BE2C (cell line): ENCODE measurements around the gene C3orf22.
A peak's percentile ranks its signal among the peaks of the same experiment; 100 is the strongest.

ENCODE experiments used
- DNase-seq: peaks from one replicate; pipeline ENCODE4 v3.0.0-alpha.2; 2020
- H3K27me3 ChIP-seq: fragments of 250-450 bp; sonication (Bioruptor Pico); 2 replicates; pipeline ENCODE4 v1.5.1; 2020; ENCODE audit warnings: mild to moderate bottlenecking
- H3K36me3 ChIP-seq: fragments of 250-450 bp; sonication (Bioruptor Pico); 2 replicates; pipeline ENCODE4 v1.5.1; 2020; ENCODE audit warnings: mild to moderate bottlenecking
- H3K4me1 ChIP-seq: fragments of 250-450 bp; sonication (Bioruptor Pico); 2 replicates; pipeline ENCODE4 v1.5.1; 2020
- H3K4me3 ChIP-seq: 2 replicates; pipeline ENCODE4 v1.5.1; 2011; ENCODE audit warnings: low read depth, low read length
- H3K9me3 ChIP-seq: fragments of 250-450 bp; sonication (Bioruptor Pico); 2 replicates; pipeline ENCODE4 v1.5.1; 2020
- CTCF ChIP-seq: IDR thresholded peaks from 2 replicates; pipeline ENCODE4 v1.5.1; 2012; ENCODE audit warnings: mild to moderate bottlenecking, low read depth, low read length

Gene C3orf22

GRCh38 chr3:126516152-126516935 is 42.4 kb downstream of the C3orf22 start:
- no peaks in the 10 kb centered on the region for H3K27me3 ChIP-seq
- no peak for DNase-seq
- H3K4me1 ChIP-seq: no peaks in the 10 kb centered on the region
- H3K4me3 ChIP-seq: no peak overlapping the region
- TF ChIP-seq CTCF: no peak
- no peaks in the 10 kb centered on the region for H3K9me3 ChIP-seq
- no peaks in the 10 kb centered on the region for H3K36me3 ChIP-seq

- Histone ChIP-seq H3K4me3 (no peak overlapping the region), H3K36me3 (no peaks in the 10 kb centered on the region), H3K9me3 (no peaks in the 10 kb centered on the region), H3K27me3 (no peaks in the 10 kb centered on the region), H3K4me1 (no peaks in the 10 kb centered on the region)
- TF ChIP-seq CTCF: no peak
- peak; percentile 5 for DNase-seq
Measured at GRCh38 chr3:126515066-126515706, 43.5 kb downstream of the C3orf22 start.

- Histone ChIP-seq H3K27me3 (no peaks in the 10 kb centered on the region), H3K4me3 (no peak overlapping the region), H3K4me1 (no peaks in the 10 kb centered on the region), H3K36me3 (no peaks in the 10 kb centered on the region), H3K9me3 (no peaks in the 10 kb centered on the region)
- TF ChIP-seq CTCF: no peak
- no peak for DNase-seq
Measured at GRCh38 chr3:126514161-126514560, 44.6 kb downstream of the C3orf22 start.

- no peaks in the 10 kb centered on the region for H3K36me3 ChIP-seq
- H3K4me3 ChIP-seq: no peak overlapping the region
- TF ChIP-seq CTCF: no peak
- H3K4me1 ChIP-seq: no peaks in the 10 kb centered on the region
- no peaks in the 10 kb centered on the region for H3K27me3 ChIP-seq
- H3K9me3 ChIP-seq: no peaks in the 10 kb centered on the region
- DNase-seq: no peak
Measured at GRCh38 chr3:126512916-126513650, 45.6 kb downstream of the C3orf22 start.

GRCh38 chr3:126512026-126512425 is 46.7 kb downstream of the C3orf22 start:
- no peak overlapping the region for H3K4me3 ChIP-seq
- TF ChIP-seq CTCF: no peak
- no peaks in the 10 kb centered on the region for H3K36me3 ChIP-seq
- no peaks in the 10 kb centered on the region for H3K4me1 ChIP-seq
- DNase-seq: no peak
- no peaks in the 10 kb centered on the region for H3K27me3 ChIP-seq
- no peaks in the 10 kb centered on the region for H3K9me3 ChIP-seq

GRCh38 chr3:126511291-126511690 is 47.4 kb downstream of the C3orf22 start:
- no peak overlapping the region for H3K4me3 ChIP-seq
- H3K27me3 ChIP-seq: no peaks in the 10 kb centered on the region
- no peak for TF ChIP-seq CTCF
- no peaks in the 10 kb centered on the region for H3K4me1 ChIP-seq
- DNase-seq: peak; percentile 2
- no peaks in the 10 kb centered on the region for H3K36me3 ChIP-seq
- H3K9me3 ChIP-seq: no peaks in the 10 kb centered on the region
